Stimulated activated CD4-positive, alpha-beta T cell treated with anti-CD3 and anti-CD28 coated beads, Interleukin-12 subunit alpha, Interleukin-12 subunit beta, amount 100 ng/mL, for 24 hours (primary cell): Measurements from ENCODE around the gene C22orf42.
"Not testable (repeated sequence)": the region's sequence is repeated elsewhere in the genome, so short reads cannot be mapped to it uniquely, and the experiment has no call there.

ENCODE experiments used
- DNase-seq, 2 experiments: peaks; one replicate each; pipeline ENCODE4 v3.0.0-alpha.2; 2020; ENCODE audit warnings: low read depth in 2 of 2

The C22orf42 gene

GRCh38 chr22:32158712-32159533 lies at the start of gene C22orf42:
Gene C22orf42, minus strand, starts transcription at chr22:32159303. Its CDS starts 88 bp downstream, at chr22:32159215.
- no peak for DNase-seq

DNA sequence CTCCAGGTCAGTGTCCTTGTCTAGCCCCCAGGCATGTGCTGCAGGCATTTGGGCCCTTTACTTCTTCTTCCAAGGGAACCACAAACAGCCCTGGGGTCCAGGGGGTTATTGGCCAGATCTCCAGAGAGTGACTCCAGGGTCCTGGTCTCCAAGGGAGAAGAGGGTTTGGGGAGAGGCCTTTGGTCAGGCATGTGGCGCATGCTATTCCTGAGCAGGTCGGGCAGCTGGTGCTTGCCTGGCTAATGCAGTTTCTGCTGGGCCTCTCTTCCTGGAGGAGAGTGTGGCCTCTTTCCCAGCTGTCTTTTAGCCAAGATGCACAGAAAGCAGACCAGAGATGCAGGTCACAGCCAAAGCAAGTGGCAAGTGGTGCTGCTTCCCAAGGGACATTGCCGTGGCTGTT lies 49.6 kb upstream of the C22orf42 start:
- no peak for DNase-seq

- DNase-seq: no peak
These were observed 48.9 kb upstream of the C22orf42 start for GRCh38 chr22:32207971-32208480.

DNA sequence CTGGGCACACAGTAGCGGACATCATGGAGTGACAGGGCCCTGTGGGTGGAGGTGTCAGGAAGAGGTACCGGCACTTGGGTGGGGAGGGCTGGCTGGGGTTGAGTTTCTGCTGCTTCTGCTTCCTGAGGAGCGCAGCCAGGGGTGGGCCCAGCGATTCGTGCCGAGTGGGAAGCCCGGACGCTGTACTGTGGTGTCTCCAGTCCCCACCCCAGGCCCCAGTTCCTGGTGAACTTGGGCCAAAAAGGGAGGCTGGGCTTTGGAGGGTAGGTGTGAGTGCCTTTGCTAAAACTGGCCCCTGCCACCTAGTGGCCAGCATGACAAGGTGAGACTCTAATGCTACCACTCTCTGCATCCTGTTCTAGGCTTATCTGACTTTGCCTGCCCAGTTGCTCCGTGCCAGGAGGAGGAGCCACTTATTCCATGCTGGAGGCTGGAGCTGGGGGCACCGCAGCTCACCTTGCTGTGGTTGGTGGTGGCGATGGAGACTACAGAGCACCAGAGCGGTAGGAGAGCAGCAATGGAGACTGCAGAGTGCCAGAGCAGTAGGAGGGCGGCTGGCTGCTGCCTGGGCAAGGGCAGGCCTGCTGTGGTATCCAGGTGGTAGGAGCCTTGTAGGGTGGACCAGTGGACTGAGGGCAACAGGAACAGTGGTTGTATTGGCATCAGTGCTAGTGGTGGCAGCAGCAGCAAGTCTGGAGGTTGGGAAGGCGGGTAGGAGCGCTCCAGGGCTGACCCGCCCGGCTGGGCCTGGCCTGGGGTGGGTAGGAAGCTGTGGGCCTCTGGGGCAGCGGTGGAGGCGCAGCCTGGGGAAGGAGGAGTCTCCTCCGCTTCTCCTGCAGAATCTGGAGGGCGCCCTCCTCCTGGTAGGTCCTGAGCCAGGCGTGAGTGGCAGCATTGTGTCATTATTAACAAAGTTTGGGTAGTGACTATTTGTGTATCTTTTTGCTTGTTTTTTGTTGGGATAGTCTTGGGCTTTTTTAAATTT lies 48.0 kb upstream of the C22orf42 start:
- DNase-seq: peak in 1 of 2 experiments; percentile 16

GRCh38 chr22:32205974-32206773 lies 47.1 kb upstream of the C22orf42 start:
- no peak for DNase-seq

GRCh38 chr22:32204856-32205722 lies 46.0 kb upstream of the C22orf42 start, which contains the start of gene RFPL2:
Gene RFPL2, minus strand, starts transcription at chr22:32205073. Its CDS starts 2,622 bp downstream, at chr22:32202451.
- DNase-seq: peak in 1 of 2 experiments; percentile 28

DNA sequence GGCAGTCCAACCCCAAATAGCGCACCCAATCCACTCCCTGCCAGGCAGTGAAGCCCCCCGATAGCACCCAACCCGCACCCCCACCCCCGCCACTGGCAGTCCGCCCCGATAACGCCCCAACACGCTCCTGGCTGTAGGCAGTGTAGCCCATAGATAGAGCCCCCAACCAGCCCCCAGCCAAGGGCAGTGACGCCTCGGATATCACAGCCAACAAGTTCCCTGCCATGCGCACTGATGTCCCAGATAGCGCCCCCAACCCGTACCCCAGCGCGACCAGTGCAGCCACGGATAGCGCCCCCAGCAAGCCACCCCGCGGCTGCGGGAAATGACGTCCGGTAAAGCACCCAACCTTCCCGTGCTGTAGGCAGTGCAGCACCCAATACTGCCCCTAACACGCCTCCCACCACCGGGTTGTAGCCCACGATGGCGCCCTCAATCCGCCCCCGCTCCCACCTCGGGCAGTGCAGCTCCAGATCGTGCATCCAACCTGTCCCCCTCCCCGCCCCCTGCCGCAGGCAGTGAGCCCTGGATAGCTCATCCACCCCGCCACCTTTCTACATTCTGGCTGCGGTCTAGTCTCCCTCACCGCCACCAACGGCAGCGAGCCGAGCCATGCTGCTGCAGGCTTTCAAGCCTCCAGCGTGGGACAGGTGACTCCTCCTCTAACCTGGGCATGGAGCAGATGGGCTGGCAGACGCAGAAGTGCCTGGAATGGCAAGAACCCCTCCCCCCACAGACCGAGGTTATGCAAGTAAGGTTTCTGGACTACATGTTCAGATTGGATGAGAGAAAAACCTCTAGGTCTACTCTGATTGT lies 45.1 kb upstream of the C22orf42 start:
- DNase-seq: no peak

- DNase-seq: no peak
These were observed 44.3 kb upstream of the C22orf42 start for GRCh38 chr22:32203181-32204039.

DNA sequence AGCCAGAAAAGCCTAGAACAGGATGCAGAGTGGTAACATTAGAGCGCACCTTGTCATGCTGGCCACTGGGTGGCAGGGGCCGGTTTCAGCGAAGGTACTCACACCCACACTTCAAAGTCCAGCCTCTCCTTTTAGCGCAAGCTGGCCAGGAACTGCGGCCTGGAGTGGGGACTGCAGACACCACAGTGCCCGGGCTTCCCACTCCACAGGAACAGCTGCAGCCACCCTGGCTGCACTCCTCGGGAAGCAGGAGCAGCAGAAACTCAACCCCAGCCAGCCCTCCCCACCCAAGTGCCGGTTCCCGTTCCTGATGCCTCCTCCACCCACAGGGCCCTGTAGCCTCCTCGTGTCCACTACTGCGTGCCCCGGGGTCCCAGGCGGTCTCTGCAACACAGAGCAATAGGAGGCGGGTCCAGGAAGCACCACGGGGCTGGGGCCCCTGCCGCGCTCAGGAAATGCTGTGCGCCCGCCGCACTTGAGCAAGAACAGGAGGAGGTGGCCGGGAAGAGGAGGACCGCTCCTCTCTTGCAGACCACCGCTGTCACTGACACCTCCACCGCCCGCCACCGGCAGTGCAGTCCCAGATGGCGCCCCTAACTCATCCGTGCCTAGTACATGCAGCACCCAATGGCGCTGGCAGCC lies 43.6 kb upstream of the C22orf42 start:
- no peak for DNase-seq

DNA sequence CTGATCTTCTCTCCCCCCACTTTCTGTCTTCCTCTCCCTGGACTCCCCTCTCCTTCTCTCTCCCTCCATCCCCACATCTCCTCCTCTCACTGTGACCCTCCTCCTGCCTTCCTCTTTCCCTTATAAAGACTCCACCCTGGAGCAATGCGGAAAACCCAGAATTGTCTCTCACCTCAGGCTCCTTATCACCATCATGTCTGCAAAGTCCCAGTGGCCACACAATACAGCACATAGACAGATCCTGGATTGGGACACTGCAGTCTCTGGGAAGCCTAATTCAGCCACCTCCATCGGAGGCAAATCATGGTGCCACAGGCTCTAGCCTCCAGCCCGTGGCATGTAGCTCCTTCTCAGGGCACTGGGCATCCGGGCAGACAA lies 43.0 kb upstream of the C22orf42 start:
- DNase-seq: no peak

GRCh38 chr22:32200752-32201151 lies 41.6 kb upstream of the C22orf42 start:
- DNase-seq: no peak

- DNase-seq: no peak
These were observed 40.9 kb upstream of the C22orf42 start for GRCh38 chr22:32199961-32200360.

DNA sequence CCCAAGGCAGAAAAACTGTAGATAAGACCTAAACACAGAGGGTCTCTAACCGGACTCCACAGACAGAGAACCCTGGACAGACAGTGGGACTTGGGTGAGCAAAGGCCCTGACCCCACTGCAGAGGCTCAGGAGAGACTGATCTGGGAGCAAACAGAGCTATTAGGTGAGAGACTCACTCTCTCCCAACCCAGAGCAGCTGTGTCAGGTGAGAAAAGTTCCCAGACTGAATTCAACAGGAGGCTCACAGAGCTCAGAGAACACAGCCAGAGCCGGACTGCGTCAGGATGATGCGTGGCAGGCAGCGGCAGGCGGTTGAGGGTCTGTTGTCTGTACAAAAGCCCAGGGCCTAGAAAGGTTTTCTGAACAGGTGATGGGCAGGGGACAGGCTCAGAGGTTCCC lies 40.2 kb upstream of the C22orf42 start:
- DNase-seq: no peak

- DNase-seq: not testable (repeated sequence)
These were observed 38.6 kb upstream of the C22orf42 start for GRCh38 chr22:32197553-32198226.

GRCh38 chr22:32195900-32196299 lies 36.8 kb upstream of the C22orf42 start:
- not testable (repeated sequence) for DNase-seq

GRCh38 chr22:32193346-32193745 lies 34.2 kb upstream of the C22orf42 start:
- DNase-seq: not testable (repeated sequence)

DNA sequence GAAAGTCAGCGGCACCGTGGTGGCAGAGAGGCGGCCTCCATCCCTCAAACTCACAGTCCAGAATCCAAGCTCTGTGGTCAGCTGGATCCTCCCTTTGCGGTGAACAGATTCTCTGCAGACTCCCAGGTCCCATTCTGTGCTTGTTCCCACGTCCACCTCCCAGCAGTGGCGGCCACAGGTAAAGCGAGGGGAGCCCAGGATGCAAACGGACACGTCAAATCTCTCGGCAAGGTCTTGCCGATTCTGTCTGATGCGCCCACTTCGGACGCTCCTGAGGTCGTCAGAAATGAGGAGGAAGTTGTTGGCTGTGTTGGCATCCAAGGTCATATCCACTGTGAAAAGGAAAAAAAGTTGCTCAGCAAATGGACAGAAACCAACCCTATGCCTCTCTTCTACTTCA lies 31.9 kb upstream of the C22orf42 start:
- not testable (repeated sequence) for DNase-seq
